Left cardiac atrium (tissue), 4 donors: Measurements from ENCODE around the gene SMIM29. TPM values are rescaled to one million over a fixed set of nuclear protein-coding genes. Genes with fewer than 3 reads are reported as not detected.

ENCODE experiments used
- ATAC-seq, 2 donors: fragments of 200-7000 bp; cut with Tn5 transposase; one replicate each; pipeline ENCODE4 v1.9.1; 2020; ENCODE audit warnings: mild to moderate bottlenecking in 2 of 2, moderate library complexity in 2 of 2
- DNase-seq: peaks from one replicate; pipeline ENCODE4 v3.0.0-alpha.2; 2020
- intact Hi-C, 2 donors: fragments of 100-400 bp; cut with DNase I; formaldehyde crosslinking; loops; one replicate each; pipeline versions ENCODE4 v1.14.1 to v1.15.1; 2022 to 2023
- total RNA-seq, 2 donors: library from RNA; stranded (reverse); fragmentation: NEBNext Ultra II Directional; extraction: Animal tissue kit (Norgen Biotek cat#: 25700); gene quantifications; one replicate each; pipeline ENCODE4 v1.2.1, GENCODE V29; 2021
- donor health status: DM: no; HTN: yes; CAD: no.
- donor health status: DM: no; HTN: yes; CAD: no; lungs with severe emphysema.
- donor health status: DM: yes; HTN: yes; CAD: no.
- donor health status: Dilated cardiomyopathy.

The SMIM29 gene
- total RNA-seq, 2 donors from 2014 or later: 18.4 to 22.7 TPM

GRCh38 chr6:34243901-34244884, 4.6 kb downstream of the SMIM29 start:
- ATAC-seq (peak in 1 of 2 donors; percentile 69), DNase-seq (peak; percentile 84)
- intact Hi-C loops: no loop called here

- ATAC-seq: no peak
- intact Hi-C loops: no loop called here
- no peak for DNase-seq
These were observed 5.6 kb downstream of the SMIM29 start for GRCh38 chr6:34243131-34243771.

GRCh38 chr6:34242252-34243130, 6.3 kb downstream of the SMIM29 start:
- ATAC-seq: no peak
- DNase-seq: no peak
- intact Hi-C loops: no loop called here

GRCh38 chr6:34241351-34242215, 7.2 kb downstream of the SMIM29 start:
- DNase-seq: no peak
- ATAC-seq: no peak
- intact Hi-C loops: no loop called here

- intact Hi-C loops: no loop called here
- DNase-seq (no peak), ATAC-seq (no peak)
These were observed 8.2 kb downstream of the SMIM29 start for GRCh38 chr6:34240329-34241248.

- ATAC-seq (no peak), DNase-seq (no peak)
- intact Hi-C loops: loop anchor here in 1 of 2 donors (2.0 kb wide), 1 partner anchor 43 kb away; no protein-coding TSS in a partner anchor
These were observed 8.9 kb downstream of the SMIM29 start for GRCh38 chr6:34239893-34240292.

- ATAC-seq (no peak), DNase-seq (no peak)
- intact Hi-C loops: loop anchor here in 1 of 2 donors (2.0 kb wide), 1 partner anchor 43 kb away; no protein-coding TSS in a partner anchor
These were observed 9.3 kb downstream of the SMIM29 start for GRCh38 chr6:34239500-34239825.

- ATAC-seq (no peak), DNase-seq (no peak)
- intact Hi-C loops: loop anchor here in 1 of 2 donors (2.0 kb wide), 1 partner anchor 42 kb away; no protein-coding TSS in a partner anchor
These were observed 10.0 kb downstream of the SMIM29 start for GRCh38 chr6:34238585-34239499.

- ATAC-seq (peak; percentile 7 to 14), DNase-seq (no peak)
- intact Hi-C loops: loop anchor here in 1 of 2 donors (2.0 kb wide), 1 partner anchor 41 kb away; no protein-coding TSS in a partner anchor
These were observed 10.9 kb downstream of the SMIM29 start for GRCh38 chr6:34237722-34238584.

- peak; percentile 8 to 20 for ATAC-seq
- intact Hi-C loops: no loop called here
- no peak for DNase-seq
These were observed 11.5 kb downstream of the SMIM29 start for GRCh38 chr6:34237316-34237721.

GRCh38 chr6:34236443-34237315, 12.1 kb downstream of the SMIM29 start, which contains the start of gene HMGA1:
Gene HMGA1 (plus strand): TSS chr6:34236873. CDS start chr6:34240781, 3,908 bp downstream.
- peak; percentile 89 to 90 for ATAC-seq
- peak; percentile 91 for DNase-seq
- intact Hi-C loops: no loop called here

- ATAC-seq: peak; percentile 2 to 10
- intact Hi-C loops: no loop called here
- DNase-seq: no peak
These were observed 12.7 kb downstream of the SMIM29 start for GRCh38 chr6:34236131-34236442.

GRCh38 chr6:34235307-34236130, 13.3 kb downstream of the SMIM29 start:
- DNase-seq: peak; percentile 65
- intact Hi-C loops: no loop called here
- peak; percentile 23 to 57 for ATAC-seq
